ENCODE measurements around the gene YIF1A. TPM values are rescaled to one million over a fixed set of nuclear protein-coding genes. Genes with fewer than 3 reads are reported as not detected.

The YIF1A gene
- total RNA-seq, 1 donor from 2014 or later, result 115 TPM

DNA sequence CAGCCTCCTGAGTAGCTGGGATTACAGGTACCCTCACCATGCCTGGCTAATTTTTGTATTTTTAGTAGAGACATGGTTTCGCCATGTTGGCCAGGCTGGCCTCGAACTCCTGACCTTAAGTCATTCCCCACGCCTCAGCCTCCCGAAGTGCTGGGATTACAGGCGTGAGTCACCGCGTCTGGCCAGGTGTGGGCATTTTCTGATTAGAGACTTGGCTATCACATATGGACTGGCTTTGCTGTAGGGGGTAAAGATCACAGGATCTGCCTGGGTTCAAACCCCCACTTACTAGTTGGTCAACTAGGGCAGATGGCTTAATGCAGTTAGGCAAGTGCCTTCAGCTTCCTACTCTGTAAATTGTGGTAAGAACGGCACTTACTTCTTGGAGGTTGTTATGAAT, 21.4 kb upstream of the YIF1A start:
- H3K27ac Mint-ChIP-seq (ENCODE audit: unreplicated experiment), result no peak overlapping the region
- TF ChIP-seq, protein P1, sequence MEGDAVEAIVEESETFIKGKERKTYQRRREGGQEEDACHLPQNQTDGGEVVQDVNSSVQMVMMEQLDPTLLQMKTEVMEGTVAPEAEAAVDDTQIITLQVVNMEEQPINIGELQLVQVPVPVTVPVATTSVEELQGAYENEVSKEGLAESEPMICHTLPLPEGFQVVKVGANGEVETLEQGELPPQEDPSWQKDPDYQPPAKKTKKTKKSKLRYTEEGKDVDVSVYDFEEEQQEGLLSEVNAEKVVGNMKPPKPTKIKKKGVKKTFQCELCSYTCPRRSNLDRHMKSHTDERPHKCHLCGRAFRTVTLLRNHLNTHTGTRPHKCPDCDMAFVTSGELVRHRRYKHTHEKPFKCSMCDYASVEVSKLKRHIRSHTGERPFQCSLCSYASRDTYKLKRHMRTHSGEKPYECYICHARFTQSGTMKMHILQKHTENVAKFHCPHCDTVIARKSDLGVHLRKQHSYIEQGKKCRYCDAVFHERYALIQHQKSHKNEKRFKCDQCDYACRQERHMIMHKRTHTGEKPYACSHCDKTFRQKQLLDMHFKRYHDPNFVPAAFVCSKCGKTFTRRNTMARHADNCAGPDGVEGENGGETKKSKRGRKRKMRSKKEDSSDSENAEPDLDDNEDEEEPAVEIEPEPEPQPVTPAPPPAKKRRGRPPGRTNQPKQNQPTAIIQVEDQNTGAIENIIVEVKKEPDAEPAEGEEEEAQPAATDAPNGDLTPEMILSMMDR (IDR thresholded peaks at IDR 0.05; ENCODE audit: partially characterized antibody, unreplicated experiment), result no peak
- H3K27me3 Mint-ChIP-seq (ENCODE audit: unreplicated experiment), result peaks cover 12% of the 10 kb centered on the region
- peaks cover 10% of the 10 kb centered on the region for H3K9me3 Mint-ChIP-seq (ENCODE audit: unreplicated experiment)
- H3K4me1 Mint-ChIP-seq (ENCODE audit: low read depth, unreplicated experiment), result peaks cover 30% of the 10 kb centered on the region
- peak overlapping the region; percentile 30 for H3K4me3 Mint-ChIP-seq (ENCODE audit: unreplicated experiment)
- H3K36me3 Mint-ChIP-seq (ENCODE audit: unreplicated experiment), result no peaks in the 10 kb centered on the region
- DNase-seq, result no peak

DNA sequence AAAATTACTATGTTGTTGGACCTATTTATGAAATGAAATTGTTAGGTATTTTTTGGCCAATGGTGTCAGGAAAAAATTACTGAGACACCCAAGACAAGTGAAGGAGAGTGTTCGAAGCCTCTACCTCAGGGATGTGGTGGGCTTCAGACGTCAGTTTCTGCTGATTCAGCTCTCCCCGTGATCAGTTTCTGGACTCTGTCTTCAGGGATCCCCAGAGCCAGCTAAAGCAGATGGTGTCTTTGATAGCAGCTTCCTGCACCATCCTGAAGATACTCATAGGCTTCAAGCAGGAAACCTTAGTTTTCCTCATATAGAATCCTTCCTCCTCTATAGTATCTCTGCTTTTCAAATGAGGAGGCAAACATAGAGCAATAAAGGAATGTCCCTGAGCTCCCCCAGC, 20.5 kb upstream of the YIF1A start:
- Mint-ChIP-seq H3K4me3 (ENCODE audit: unreplicated experiment) (peak overlapping the region; percentile 30), H3K9me3 (ENCODE audit: unreplicated experiment) (peaks cover 7% of the 10 kb centered on the region), H3K36me3 (ENCODE audit: unreplicated experiment) (no peaks in the 10 kb centered on the region), H3K27me3 (ENCODE audit: unreplicated experiment) (peaks cover 10% of the 10 kb centered on the region), H3K4me1 (ENCODE audit: low read depth, unreplicated experiment) (peaks cover 26% of the 10 kb centered on the region), H3K27ac (ENCODE audit: unreplicated experiment) (peak overlapping the region; percentile 84)
- DNase-seq, result no peak
- TF ChIP-seq, protein P1 (IDR thresholded peaks at IDR 0.05; ENCODE audit: partially characterized antibody, unreplicated experiment), result no peak

DNA sequence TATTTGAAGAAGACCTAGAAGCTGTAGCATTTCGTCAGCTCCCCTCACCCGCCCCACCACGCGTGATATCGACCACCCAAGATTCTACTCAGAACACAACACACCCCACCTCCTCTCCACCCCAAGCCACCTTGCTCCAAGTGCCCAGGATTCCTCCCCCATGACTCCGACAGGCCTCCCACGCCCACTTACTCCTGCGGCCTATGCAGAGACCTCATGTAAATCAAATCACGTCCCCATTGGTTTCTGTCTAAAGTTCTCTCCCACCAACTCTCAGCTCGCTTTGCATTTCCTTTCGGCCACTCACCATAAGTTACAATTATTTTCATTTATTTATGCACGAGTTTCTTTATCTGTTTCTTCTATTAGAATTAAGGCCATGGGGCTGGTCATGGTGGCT, 13.7 kb upstream of the YIF1A start:
- Mint-ChIP-seq H3K4me1 (ENCODE audit: low read depth, unreplicated experiment) (no peaks in the 10 kb centered on the region), H3K9me3 (ENCODE audit: unreplicated experiment) (no peaks in the 10 kb centered on the region), H3K36me3 (ENCODE audit: unreplicated experiment) (no peaks in the 10 kb centered on the region), H3K27ac (ENCODE audit: unreplicated experiment) (peak overlapping the region; percentile 23), H3K27me3 (ENCODE audit: unreplicated experiment) (peaks cover under 1% of the 10 kb centered on the region), H3K4me3 (ENCODE audit: unreplicated experiment) (no peak overlapping the region)
- DNase-seq, result no peak
- TF ChIP-seq, protein P1 (IDR thresholded peaks at IDR 0.05; ENCODE audit: partially characterized antibody, unreplicated experiment), result no peak

DNA sequence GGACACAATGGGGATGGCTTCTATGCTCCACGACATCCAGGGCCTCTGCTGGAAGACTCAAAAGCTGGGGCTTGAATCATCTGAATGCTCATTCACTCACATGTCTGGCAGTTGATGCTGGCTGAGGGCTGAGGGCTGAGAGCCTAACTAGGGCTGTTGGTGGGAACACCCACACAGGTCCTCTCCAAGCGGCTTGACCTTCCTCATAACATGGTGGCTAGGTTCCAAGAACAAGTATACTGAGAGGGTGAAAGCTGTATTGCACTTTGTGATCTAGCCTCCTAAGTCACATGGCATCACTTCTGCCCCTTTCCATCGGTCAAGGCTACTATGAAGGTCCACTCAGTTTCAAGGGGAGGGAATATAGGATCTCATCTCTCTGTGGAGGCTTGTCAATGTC, 10.2 kb upstream of the YIF1A start:
- TF ChIP-seq, protein P1 (IDR thresholded peaks at IDR 0.05; ENCODE audit: partially characterized antibody, unreplicated experiment), result no peak
- H3K4me1 Mint-ChIP-seq (ENCODE audit: low read depth, unreplicated experiment), result no peaks in the 10 kb centered on the region
- no peak overlapping the region for H3K4me3 Mint-ChIP-seq (ENCODE audit: unreplicated experiment)
- no peak overlapping the region for H3K27ac Mint-ChIP-seq (ENCODE audit: unreplicated experiment)
- peaks cover 5% of the 10 kb centered on the region for H3K27me3 Mint-ChIP-seq (ENCODE audit: unreplicated experiment)
- H3K9me3 Mint-ChIP-seq (ENCODE audit: unreplicated experiment), result peaks cover 3% of the 10 kb centered on the region
- DNase-seq, result no peak
- no peaks in the 10 kb centered on the region for H3K36me3 Mint-ChIP-seq (ENCODE audit: unreplicated experiment)

- TF ChIP-seq, protein P1 (IDR thresholded peaks at IDR 0.05; ENCODE audit: partially characterized antibody, unreplicated experiment), result no peak
- Mint-ChIP-seq H3K36me3 (ENCODE audit: unreplicated experiment) (no peaks in the 10 kb centered on the region), H3K4me1 (ENCODE audit: low read depth, unreplicated experiment) (peaks cover 8% of the 10 kb centered on the region), H3K27ac (ENCODE audit: unreplicated experiment) (no peak overlapping the region), H3K27me3 (ENCODE audit: unreplicated experiment) (peaks cover 7% of the 10 kb centered on the region), H3K4me3 (ENCODE audit: unreplicated experiment) (no peak overlapping the region), H3K9me3 (ENCODE audit: unreplicated experiment) (peaks cover 10% of the 10 kb centered on the region)
- no peak for DNase-seq
These were observed 8.7 kb upstream of the YIF1A start for GRCh38 chr11:66297610-66298009.

Data from glutamatergic neuron (in vitro differentiated cells).